ENCODE data around the gene RADIL.

DNA sequence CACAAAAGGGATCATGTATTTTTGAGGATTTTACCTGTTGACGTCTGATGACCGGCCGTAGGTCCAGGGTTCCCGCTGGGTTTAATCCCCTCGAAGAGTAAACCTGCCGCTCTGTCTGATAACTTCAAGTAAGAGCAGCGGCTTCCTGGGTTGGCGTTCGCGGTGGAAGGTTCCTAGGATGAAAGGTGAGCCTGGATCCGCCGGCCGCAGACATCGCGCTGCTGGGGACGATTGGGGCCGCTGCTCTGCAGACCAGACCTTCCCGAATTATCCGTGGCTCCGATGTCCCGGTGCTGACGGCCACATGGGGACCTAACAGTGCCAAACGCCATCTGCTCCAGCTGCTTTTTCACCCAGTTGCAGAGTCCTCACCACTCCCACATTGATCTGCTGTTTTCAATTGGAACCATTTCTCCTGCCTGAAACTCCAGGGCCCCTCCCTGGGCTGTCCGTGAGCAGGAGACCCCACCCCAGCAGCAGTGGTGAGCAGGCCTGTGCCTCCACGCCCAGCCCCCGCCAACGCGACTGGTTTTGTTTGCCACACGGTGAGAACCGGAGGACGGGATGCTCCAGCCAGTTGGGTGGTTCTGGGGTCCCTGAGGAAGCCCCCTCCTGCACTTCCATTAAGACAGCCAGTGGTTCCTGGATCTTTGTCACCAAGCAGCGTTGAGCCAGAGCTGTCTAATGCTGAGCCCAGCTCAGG lies 120.3 kb downstream of the RADIL start:
- TF ChIP-seq POLR2AphosphoS5 (IDR thresholded peaks at IDR 0.05; ENCODE audit: low read depth, low read length): no peak
- no peak for TF ChIP-seq TAF1 (IDR thresholded peaks at IDR 0.05; ENCODE audit: borderline replicate concordance, insufficient read depth, low read length)
